ENCODE data around the gene SALL1.

The SALL1 gene

GRCh38 chr16:51140112-51140511 is 11.0 kb downstream of the SALL1 start:
- Histone ChIP-seq H3K9me3 (ENCODE audit: insufficient read depth, low read length) (no peaks in the 10 kb centered on the region), H3K27ac (ENCODE audit: low read length) (no peak overlapping the region), H3K4me2 (ENCODE audit: low read length) (no peak overlapping the region), H3K4me3 (ENCODE audit: low read length) (no peak overlapping the region), H3K79me2 (ENCODE audit: low read length) (no peaks in the 10 kb centered on the region), H3K27me3 (ENCODE audit: low read depth, low read length) (peaks cover 3% of the 10 kb centered on the region; the same call in 1 of the 2 replicates), H3K9ac (ENCODE audit: low read length) (no peak overlapping the region), H3K4me1 (ENCODE audit: low read length) (no peaks in the 10 kb centered on the region), H2AFZ (ENCODE audit: low read depth, low read length) (no peak overlapping the region), H4K20me1 (ENCODE audit: insufficient read depth, low read length) (no peaks in the 10 kb centered on the region), H3K36me3 (replicated peaks; ENCODE audit: low read depth, low read length) (no peaks in the 10 kb centered on the region)
- no peak for TF ChIP-seq EZH2phosphoT487 (IDR thresholded peaks at IDR 0.05; ENCODE audit: low read depth)

GRCh38 chr16:51139568-51139967 is 11.5 kb downstream of the SALL1 start:
- Histone ChIP-seq H3K27ac (ENCODE audit: low read length) (no peak overlapping the region), H2AFZ (ENCODE audit: low read depth, low read length) (no peak overlapping the region), H3K9ac (ENCODE audit: low read length) (no peak overlapping the region), H3K36me3 (replicated peaks; ENCODE audit: low read depth, low read length) (no peaks in the 10 kb centered on the region), H3K4me3 (ENCODE audit: low read length) (no peak overlapping the region), H4K20me1 (ENCODE audit: insufficient read depth, low read length) (no peaks in the 10 kb centered on the region), H3K9me3 (ENCODE audit: insufficient read depth, low read length) (no peaks in the 10 kb centered on the region), H3K27me3 (ENCODE audit: low read depth, low read length) (peaks cover 3% of the 10 kb centered on the region; the same call in 1 of the 2 replicates), H3K4me2 (ENCODE audit: low read length) (no peak overlapping the region), H3K4me1 (ENCODE audit: low read length) (no peaks in the 10 kb centered on the region), H3K79me2 (ENCODE audit: low read length) (no peaks in the 10 kb centered on the region)
- no peak for TF ChIP-seq CTCF (IDR thresholded peaks at IDR 0.05; ENCODE audit: low read depth, low read length)
- TF ChIP-seq EZH2phosphoT487 (IDR thresholded peaks at IDR 0.05; ENCODE audit: low read depth) = no peak

DNA sequence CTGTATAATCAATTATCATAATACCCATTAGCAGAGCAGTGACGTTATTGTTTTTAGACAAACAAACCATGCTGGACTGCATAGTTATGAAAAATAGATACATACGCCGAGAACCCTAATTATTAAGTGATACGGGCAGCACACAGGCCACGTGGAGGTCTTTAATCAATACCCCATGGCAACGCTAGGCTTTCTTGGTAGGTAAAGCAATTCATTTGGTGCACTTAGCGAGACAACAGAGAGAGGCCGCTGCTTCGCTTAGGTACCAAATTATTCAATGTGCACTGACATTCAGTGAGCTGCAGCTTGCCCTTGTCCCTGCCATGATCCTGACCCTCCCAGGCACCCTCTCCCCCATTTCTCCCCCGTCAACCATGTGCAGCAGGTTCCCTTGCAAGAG is 12.9 kb downstream of the SALL1 start:
- no peaks in the 10 kb centered on the region for H3K79me2 ChIP-seq (ENCODE audit: low read length)

GRCh38 chr16:51137097-51137496 is 14.0 kb downstream of the SALL1 start:
- H3K4me2 ChIP-seq (ENCODE audit: low read length) = no peak overlapping the region
- H3K4me3 ChIP-seq (ENCODE audit: low read length) = no peak overlapping the region
- H3K27me3 ChIP-seq (ENCODE audit: low read depth, low read length) = no peaks in the 10 kb centered on the region
- TF ChIP-seq CTCF (IDR thresholded peaks at IDR 0.05; ENCODE audit: low read depth, low read length) = no peak
- no peak for TF ChIP-seq EZH2phosphoT487 (IDR thresholded peaks at IDR 0.05; ENCODE audit: low read depth)
- H3K9me3 ChIP-seq (ENCODE audit: insufficient read depth, low read length) = no peaks in the 10 kb centered on the region
- H3K36me3 ChIP-seq (replicated peaks; ENCODE audit: low read depth, low read length) = no peaks in the 10 kb centered on the region
- H3K4me1 ChIP-seq (ENCODE audit: low read length) = no peaks in the 10 kb centered on the region
- no peaks in the 10 kb centered on the region for H3K79me2 ChIP-seq (ENCODE audit: low read length)
- H4K20me1 ChIP-seq (ENCODE audit: insufficient read depth, low read length) = no peaks in the 10 kb centered on the region
- H3K9ac ChIP-seq (ENCODE audit: low read length) = no peak overlapping the region
- H2AFZ ChIP-seq (ENCODE audit: low read depth, low read length) = no peak overlapping the region
- H3K27ac ChIP-seq (ENCODE audit: low read length) = no peak overlapping the region

More for the DNA sequence above, 12.9 kb downstream of the SALL1 start:
- H3K4me2 ChIP-seq (ENCODE audit: low read length) = no peak overlapping the region
- no peak overlapping the region for H3K4me3 ChIP-seq (ENCODE audit: low read length)
- H3K27ac ChIP-seq (ENCODE audit: low read length) = no peak overlapping the region
- no peaks in the 10 kb centered on the region for H4K20me1 ChIP-seq (ENCODE audit: insufficient read depth, low read length)
- H3K36me3 ChIP-seq (replicated peaks; ENCODE audit: low read depth, low read length) = no peaks in the 10 kb centered on the region
- H3K9me3 ChIP-seq (ENCODE audit: insufficient read depth, low read length) = no peaks in the 10 kb centered on the region
- H3K4me1 ChIP-seq (ENCODE audit: low read length) = no peaks in the 10 kb centered on the region
- peaks cover 2% of the 10 kb centered on the region; the same call in 1 of the 2 replicates for H3K27me3 ChIP-seq (ENCODE audit: low read depth, low read length)
- H3K9ac ChIP-seq (ENCODE audit: low read length) = no peak overlapping the region
- no peak overlapping the region for H2AFZ ChIP-seq (ENCODE audit: low read depth, low read length)
- TF ChIP-seq CTCF (IDR thresholded peaks at IDR 0.05; ENCODE audit: low read depth, low read length) = no peak
- TF ChIP-seq EZH2phosphoT487 (IDR thresholded peaks at IDR 0.05; ENCODE audit: low read depth) = no peak

GRCh38 chr16:51134876-51135275 is 16.2 kb downstream of the SALL1 start:
- Histone ChIP-seq H3K9ac (ENCODE audit: low read length) (no peak overlapping the region), H3K4me3 (ENCODE audit: low read length) (no peak overlapping the region), H3K9me3 (ENCODE audit: insufficient read depth, low read length) (no peaks in the 10 kb centered on the region), H4K20me1 (ENCODE audit: insufficient read depth, low read length) (no peaks in the 10 kb centered on the region), H3K27me3 (ENCODE audit: low read depth, low read length) (no peaks in the 10 kb centered on the region), H3K79me2 (ENCODE audit: low read length) (no peaks in the 10 kb centered on the region), H3K4me1 (ENCODE audit: low read length) (no peaks in the 10 kb centered on the region), H2AFZ (ENCODE audit: low read depth, low read length) (no peak overlapping the region), H3K36me3 (replicated peaks; ENCODE audit: low read depth, low read length) (no peaks in the 10 kb centered on the region), H3K27ac (ENCODE audit: low read length) (no peak overlapping the region), H3K4me2 (ENCODE audit: low read length) (no peak overlapping the region)
- no peak for TF ChIP-seq CTCF (IDR thresholded peaks at IDR 0.05; ENCODE audit: low read depth, low read length)
- TF ChIP-seq EZH2phosphoT487 (IDR thresholded peaks at IDR 0.05; ENCODE audit: low read depth) = no peak

All from OCI-LY3 (cell line).